Measurements from ENCODE around the gene SLC23A3. TPM values are rescaled to one million over a fixed set of nuclear protein-coding genes. Genes with fewer than 3 reads are reported as not detected.

SLC23A3 gene
- polyA plus RNA-seq, 3 donors: 1.1 TPM; not detected in 2

DNA sequence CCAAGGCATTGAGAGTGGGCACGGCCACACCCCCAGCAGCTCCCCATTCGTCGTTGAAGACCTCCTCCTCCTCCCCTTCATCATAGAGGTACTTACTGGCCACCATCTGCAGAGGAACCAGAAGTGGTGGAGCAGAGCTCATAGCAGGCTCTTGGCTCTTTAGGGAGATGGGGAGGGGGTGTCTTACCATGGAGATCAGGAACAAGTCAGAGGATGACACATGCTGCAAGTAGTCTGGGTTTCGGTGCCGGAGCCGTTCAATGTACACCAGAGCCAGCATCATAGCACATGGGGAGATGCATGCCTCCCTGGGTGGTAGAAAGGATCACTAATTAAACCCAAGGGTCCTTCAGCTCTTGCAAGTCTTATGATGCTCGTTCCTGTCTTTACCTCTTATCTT is 5.0 kb upstream of the SLC23A3 start:
- H3K4me1 ChIP-seq (ENCODE audit: control insufficient read depth in 1 of 2, insufficient read depth in 2 of 2, low read length in 2 of 2): peaks cover 32 to 49% of the 10 kb centered on the region in 2 donors
- no peak for DNase-seq

DNA sequence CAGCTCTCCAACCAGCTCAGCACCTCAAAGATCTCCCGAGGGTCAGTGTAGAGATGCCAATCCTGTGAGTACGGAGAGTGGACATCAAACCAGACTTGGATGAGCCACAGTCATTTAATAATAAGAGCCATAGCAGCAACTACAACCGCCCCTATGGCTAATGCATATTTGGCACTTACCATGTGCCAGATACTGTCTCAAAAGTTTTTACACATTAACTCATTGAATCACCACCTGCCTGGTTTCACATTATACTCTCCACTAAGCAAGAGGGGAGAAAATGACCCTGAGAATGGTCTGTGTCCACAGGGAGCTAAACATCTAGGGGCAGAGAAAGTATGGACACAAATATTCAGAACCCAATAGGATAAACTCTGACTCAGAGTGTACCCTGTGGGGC is 4.3 kb upstream of the SLC23A3 start:
- Histone ChIP-seq H3K9me3 (replicated peaks in 1 of 2; ENCODE audit: control insufficient read depth in 1 of 2, insufficient read depth in 1 of 2, low read length in 2 of 2) (no peaks in the 10 kb centered on the region), H3K4me2 (replicated peaks; ENCODE audit: extremely low read depth, low read length, poor library complexity, severe bottlenecking) (no peak overlapping the region), H4K20me1 (ENCODE audit: insufficient read depth, low read length) (peaks cover 54% of the 10 kb centered on the region), H3K36me3 (replicated peaks in 1 of 2; ENCODE audit: control insufficient read depth in 1 of 2, insufficient read depth in 2 of 2, low read length in 2 of 2) (peaks cover 34 to 46% of the 10 kb centered on the region in 2 donors), H3K27ac (ENCODE audit: low read depth in 1 of 2, low read length in 2 of 2) (peak overlapping the region in 1 of 2 donors; percentile 9), H2AFZ (ENCODE audit: insufficient read depth, low read depth, low read length, poor library complexity, severe bottlenecking) (no peak overlapping the region), H3K4me1 (ENCODE audit: control insufficient read depth in 1 of 2, insufficient read depth in 2 of 2, low read length in 2 of 2) (peaks cover 27 to 43% of the 10 kb centered on the region in 2 donors), H3K9ac (ENCODE audit: insufficient read depth, low read length, poor library complexity, severe bottlenecking) (no peak overlapping the region), H3K4me3 (replicated peaks in 1 of 3; ENCODE audit: low read depth in 2 of 3, low read length in 3 of 3) (no peak overlapping the region), H3K27me3 (ENCODE audit: control insufficient read depth in 2 of 2, insufficient read depth in 2 of 2, low read length in 2 of 2) (no peaks in the 10 kb centered on the region), H3K79me2 (ENCODE audit: insufficient read depth, low read length) (peaks cover 40% of the 10 kb centered on the region)
- Mint-ChIP-seq H3K9me3 (no peaks in the 10 kb centered on the region), H3K4me1 (peaks cover 49% of the 10 kb centered on the region), H3K27ac (peak overlapping the region in 3 of 7 donors; percentile 41 to 53 (median 44)), H3K4me3 (no peak overlapping the region), H3K27me3 (ENCODE audit: low read depth in 3 of 3) (peaks cover 0 to 2% (median 0%) of the 10 kb centered on the region in 3 donors), H3K36me3 (peaks cover 38 to 47% of the 10 kb centered on the region in 2 donors)
- DNase-seq: no peak
- intact Hi-C loops (cut with micrococcal nuclease): loop anchor here in 1 of 2 donors (10.0 kb wide), 1 partner anchor 431 kb away; no protein-coding TSS in a partner anchor
- 92% methylated on average over 2 of the region's 3 CpGs for WGBS (ENCODE audit: insufficient coverage)
- TF ChIP-seq, protein P1, sequence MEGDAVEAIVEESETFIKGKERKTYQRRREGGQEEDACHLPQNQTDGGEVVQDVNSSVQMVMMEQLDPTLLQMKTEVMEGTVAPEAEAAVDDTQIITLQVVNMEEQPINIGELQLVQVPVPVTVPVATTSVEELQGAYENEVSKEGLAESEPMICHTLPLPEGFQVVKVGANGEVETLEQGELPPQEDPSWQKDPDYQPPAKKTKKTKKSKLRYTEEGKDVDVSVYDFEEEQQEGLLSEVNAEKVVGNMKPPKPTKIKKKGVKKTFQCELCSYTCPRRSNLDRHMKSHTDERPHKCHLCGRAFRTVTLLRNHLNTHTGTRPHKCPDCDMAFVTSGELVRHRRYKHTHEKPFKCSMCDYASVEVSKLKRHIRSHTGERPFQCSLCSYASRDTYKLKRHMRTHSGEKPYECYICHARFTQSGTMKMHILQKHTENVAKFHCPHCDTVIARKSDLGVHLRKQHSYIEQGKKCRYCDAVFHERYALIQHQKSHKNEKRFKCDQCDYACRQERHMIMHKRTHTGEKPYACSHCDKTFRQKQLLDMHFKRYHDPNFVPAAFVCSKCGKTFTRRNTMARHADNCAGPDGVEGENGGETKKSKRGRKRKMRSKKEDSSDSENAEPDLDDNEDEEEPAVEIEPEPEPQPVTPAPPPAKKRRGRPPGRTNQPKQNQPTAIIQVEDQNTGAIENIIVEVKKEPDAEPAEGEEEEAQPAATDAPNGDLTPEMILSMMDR (IDR thresholded peaks at IDR 0.05): no peak

More for the DNA sequence above, 5.0 kb upstream of the SLC23A3 start:
- H3K9me3 ChIP-seq (replicated peaks in 1 of 2; ENCODE audit: control insufficient read depth in 1 of 2, insufficient read depth in 1 of 2, low read length in 2 of 2): no peaks in the 10 kb centered on the region
- Mint-ChIP-seq H3K27ac (peak overlapping the region in 3 of 7 donors; percentile 4 to 41 (median 24)), H3K4me1 (peaks cover 56% of the 10 kb centered on the region), H3K36me3 (peaks cover 40 to 51% of the 10 kb centered on the region in 2 donors), H3K9me3 (no peaks in the 10 kb centered on the region), H3K4me3 (peak overlapping the region in 1 of 2 donors; percentile 51), H3K27me3 (ENCODE audit: low read depth in 3 of 3) (peaks cover 0 to 2% (median 0%) of the 10 kb centered on the region in 3 donors)
- no peaks in the 10 kb centered on the region for H3K27me3 ChIP-seq (ENCODE audit: control insufficient read depth in 2 of 2, insufficient read depth in 2 of 2, low read length in 2 of 2)
- H3K27ac ChIP-seq (ENCODE audit: low read depth in 1 of 2, low read length in 2 of 2): peak overlapping the region in 1 of 2 donors; percentile 9
- peaks cover 47% of the 10 kb centered on the region for H3K79me2 ChIP-seq (ENCODE audit: insufficient read depth, low read length)
- no peak overlapping the region for H3K4me3 ChIP-seq (replicated peaks in 1 of 3; ENCODE audit: low read depth in 2 of 3, low read length in 3 of 3)
- H3K4me2 ChIP-seq (replicated peaks; ENCODE audit: extremely low read depth, low read length, poor library complexity, severe bottlenecking): peak overlapping the region; percentile 1
- TF ChIP-seq, protein P1 (IDR thresholded peaks at IDR 0.05): no peak
- WGBS (ENCODE audit: insufficient coverage): 95% methylated on average over 3 of the region's 7 CpGs
- H4K20me1 ChIP-seq (ENCODE audit: insufficient read depth, low read length): peaks cover 61% of the 10 kb centered on the region
- intact Hi-C loops (cut with micrococcal nuclease): loop anchor here (5.0 to 10.0 kb wide), 4 partner anchors 42 to 430 kb away; partner anchors contain the start of genes ABCB6 (in 1 of the 2), TUBA4A (in 1 of the 2) and TUBA4B (in 1 of the 2)
- H3K9ac ChIP-seq (ENCODE audit: insufficient read depth, low read length, poor library complexity, severe bottlenecking): no peak overlapping the region
- H3K36me3 ChIP-seq (replicated peaks in 1 of 2; ENCODE audit: control insufficient read depth in 1 of 2, insufficient read depth in 2 of 2, low read length in 2 of 2): peaks cover 36 to 53% of the 10 kb centered on the region in 2 donors
- H2AFZ ChIP-seq (ENCODE audit: insufficient read depth, low read depth, low read length, poor library complexity, severe bottlenecking): no peak overlapping the region
